A673 (cell line): ENCODE measurements around the gene CLNS1A. TPM values are rescaled to one million over a fixed set of nuclear protein-coding genes. Genes with fewer than 3 reads are reported as not detected.
A peak's percentile ranks its signal among the peaks of the same experiment; 100 is the strongest.

ENCODE experiments used
- BruUV-seq: library from RNA; stranded (reverse); fragments of 400-500 nt; replicated peaks from 2 replicates; lab custom pipeline; 2021; lab: Mats Ljungman, UMichigan
- CTCF ChIA-PET: fragments of 300-600 bp; sonication (Branson Sonifier 250); formaldehyde crosslinking; loops from one replicate; lab custom pipeline; 2022; ENCODE audit warnings: antibody characterized with exemption; lab: Charles Lee
- POLR2A ChIA-PET: fragments of 300-600 bp; sonication (Branson Sonifier 250); formaldehyde crosslinking; loops from one replicate; lab custom pipeline; 2022; ENCODE audit warnings: antibody characterized with exemption; ENCODE audit not compliant: low non-redundant PET; lab: Charles Lee
- DNase-seq: peaks from one replicate; pipeline ENCODE4 v3.0.0-alpha.2; 2015; ENCODE audit warnings: low spot score
- H3K27ac ChIP-seq: fragments of 200-600 bp; sonication (generic); 2 replicates; pipeline ENCODE4 v1.5.1; 2016; ENCODE audit warnings: mixed run types, low read depth, mild to moderate bottlenecking, mixed read lengths, antibody characterized with exemption, low read length; ENCODE audit not compliant: poor library complexity, severe bottlenecking
- H3K27me3 ChIP-seq: fragments of 200-600 bp; sonication (generic); replicated peaks from 2 replicates; pipeline ENCODE4 v1.6.1; 2017; ENCODE audit warnings: mixed run types, low read depth, mild to moderate bottlenecking, mixed read lengths, antibody characterized with exemption, low read length; ENCODE audit not compliant: insufficient read depth, poor library complexity
- H3K36me3 ChIP-seq: fragments of 200-600 bp; sonication (generic); 2 replicates; pipeline ENCODE4 v1.6.1; 2016; ENCODE audit warnings: mixed run types, mild to moderate bottlenecking, mixed read lengths, antibody characterized with exemption, low read length; ENCODE audit not compliant: insufficient read depth, poor library complexity, severe bottlenecking
- H3K4me1 ChIP-seq: fragments of 200-600 bp; sonication (generic); 2 replicates; pipeline ENCODE4 v1.6.1; 2017; ENCODE audit warnings: mixed run types, mild to moderate bottlenecking, mixed read lengths, antibody characterized with exemption, low read length; ENCODE audit not compliant: insufficient read depth, poor library complexity, severe bottlenecking
- H3K4me3 ChIP-seq: fragments of 200-600 bp; sonication (generic); 2 replicates; pipeline ENCODE4 v1.5.1; 2016; ENCODE audit warnings: low read depth, mixed run types, mild to moderate bottlenecking, mixed read lengths, low read length; ENCODE audit not compliant: poor library complexity, severe bottlenecking
- H3K9me3 ChIP-seq: fragments of 200-600 bp; sonication (generic); 2 replicates; pipeline ENCODE4 v1.6.1; 2016; ENCODE audit warnings: mixed run types, low read depth, mild to moderate bottlenecking, mixed read lengths, antibody characterized with exemption, low read length; ENCODE audit not compliant: poor library complexity, severe bottlenecking
- CTCF ChIP-seq: fragments of 300-800, 200-600 bp; sonication (generic); conservative IDR thresholded peaks from 2 replicates; pipeline ENCODE4 v1.5.1; 2017; ENCODE audit warnings: low read depth, mild to moderate bottlenecking, antibody characterized with exemption, low read length, moderate library complexity, mixed read lengths
- EZH2 ChIP-seq: fragments of 200-600 bp; sonication (generic); IDR thresholded peaks from 2 replicates; pipeline ENCODE4 v1.6.1; 2017; ENCODE audit warnings: borderline replicate concordance, low read depth, mild to moderate bottlenecking, mixed read lengths, antibody characterized with exemption, low read length; ENCODE audit not compliant: poor library complexity, severe bottlenecking
- intact Hi-C: fragments of 100-400 bp; cut with micrococcal nuclease; formaldehyde crosslinking; loops from one replicate; pipeline ENCODE4 v1.10.0; 2022; ENCODE audit not compliant: unreplicated experiment
- total RNA-seq: library from RNA; stranded (reverse); gene quantifications from 2 replicates; pipeline ENCODE4 v1.2.3, GENCODE V29; 2021

Gene CLNS1A
- total RNA-seq, 1 experiment from 2014 or later: 198 TPM

DNA sequence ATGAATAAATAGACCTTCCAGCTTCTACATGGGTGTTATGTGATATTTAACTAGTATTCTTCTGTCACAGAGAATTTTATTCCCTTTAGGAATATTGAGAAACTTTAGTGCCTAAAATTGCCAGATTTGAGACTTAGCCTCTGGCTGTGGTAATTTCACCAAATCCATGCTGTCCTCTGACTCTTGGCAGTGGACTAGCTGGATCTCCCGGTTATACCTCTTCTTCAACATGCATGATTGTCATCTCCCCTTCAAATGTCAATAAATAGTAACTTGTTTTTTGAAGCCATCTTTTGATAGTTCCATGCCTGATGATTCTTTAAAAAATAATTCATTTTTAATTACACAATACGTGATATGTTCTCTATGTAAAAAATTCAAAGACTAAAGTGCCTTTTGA is 39.4 kb downstream of the CLNS1A start:
- intact Hi-C loops: no loop called here
- no TSS peak for BruUV-seq
- CTCF ChIA-PET: no interaction called here

GRCh38 chr11:77596626-77597025 is 41.0 kb downstream of the CLNS1A start:
- no TSS peak for BruUV-seq

More for the DNA sequence above, 39.4 kb downstream of the CLNS1A start:
- no peaks in the 10 kb centered on the region for H3K27me3 ChIP-seq
- H3K27ac ChIP-seq: no peak overlapping the region
- no peaks in the 10 kb centered on the region for H3K36me3 ChIP-seq
- no peaks in the 10 kb centered on the region for H3K9me3 ChIP-seq
- POLR2A ChIA-PET: no interaction called here
- H3K4me1 ChIP-seq: peaks cover 15% of the 10 kb centered on the region
- H3K4me3 ChIP-seq: no peak overlapping the region
- DNase-seq: no peak
- no peak for TF ChIP-seq EZH2
- no peak for TF ChIP-seq CTCF

GRCh38 chr11:77593883-77594282 is 43.7 kb downstream of the CLNS1A start:
- POLR2A ChIA-PET: no interaction called here
- Histone ChIP-seq H3K36me3 (no peaks in the 10 kb centered on the region), H3K27ac (no peak overlapping the region), H3K4me1 (peaks cover 13% of the 10 kb centered on the region), H3K4me3 (no peak overlapping the region), H3K9me3 (no peaks in the 10 kb centered on the region), H3K27me3 (no peaks in the 10 kb centered on the region)
- BruUV-seq: no TSS peak
- CTCF ChIA-PET: no interaction called here
- no peak for DNase-seq
- no peak for TF ChIP-seq CTCF
- no peak for TF ChIP-seq EZH2
- intact Hi-C loops: no loop called here

More at GRCh38 chr11:77596626-77597025, 41.0 kb downstream of the CLNS1A start:
- Histone ChIP-seq H3K4me1 (no peaks in the 10 kb centered on the region), H3K27me3 (no peaks in the 10 kb centered on the region), H3K4me3 (no peak overlapping the region), H3K36me3 (no peaks in the 10 kb centered on the region), H3K27ac (no peak overlapping the region), H3K9me3 (no peaks in the 10 kb centered on the region)
- TF ChIP-seq EZH2 (no peak), CTCF (no peak)
- intact Hi-C loops: no loop called here
- POLR2A ChIA-PET: no interaction called here
- DNase-seq: peak; percentile 23
- CTCF ChIA-PET: no interaction called here
